Calu3 (cell line): ENCODE data around the gene OTOG. TPM values are rescaled to one million over a fixed set of nuclear protein-coding genes. Genes with fewer than 3 reads are reported as not detected.

ENCODE experiments used
- BruUV-seq: library from RNA; stranded (reverse); fragments of 400-500 nt; replicated peaks from 2 replicates; lab custom pipeline; 2021; lab: Mats Ljungman, UMichigan
- CTCF ChIA-PET: fragments of 300-600 bp; sonication (Branson Sonifier 250); formaldehyde crosslinking; loops from one replicate; lab custom pipeline; 2022; ENCODE audit warnings: antibody characterized with exemption; lab: Charles Lee
- DNase-seq: peaks from one replicate; pipeline ENCODE4 v3.0.0; 2022
- H3K27ac Mint-ChIP-seq: one replicate; pipeline ENCODE4 v1.8.0; 2022; ENCODE audit warnings: mixed read lengths; ENCODE audit not compliant: unreplicated experiment
- H3K27me3 Mint-ChIP-seq: one replicate; pipeline ENCODE4 v1.8.0; 2022; ENCODE audit warnings: mixed read lengths; ENCODE audit not compliant: unreplicated experiment
- H3K36me3 Mint-ChIP-seq: one replicate; pipeline ENCODE4 v1.8.0; 2022; ENCODE audit warnings: mild to moderate bottlenecking, moderate library complexity, mixed read lengths; ENCODE audit not compliant: insufficient read depth, unreplicated experiment
- H3K4me1 Mint-ChIP-seq: one replicate; pipeline ENCODE4 v1.8.0; 2022; ENCODE audit warnings: mild to moderate bottlenecking, low read depth, mixed read lengths; ENCODE audit not compliant: unreplicated experiment
- H3K4me3 Mint-ChIP-seq: one replicate; pipeline ENCODE4 v1.8.0; 2022; ENCODE audit warnings: mild to moderate bottlenecking, low read depth, moderate library complexity, mixed read lengths; ENCODE audit not compliant: unreplicated experiment
- H3K9me3 Mint-ChIP-seq: one replicate; pipeline ENCODE4 v1.8.0; 2022; ENCODE audit warnings: low read depth, mixed read lengths; ENCODE audit not compliant: unreplicated experiment
- CTCF ChIP-seq: fragments of 200-600 bp; IDR thresholded peaks from one replicate; pipeline ENCODE4 v1.8.0; 2022; ENCODE audit warnings: antibody characterized with exemption; ENCODE audit not compliant: unreplicated experiment
- intact Hi-C: fragments of 100-400 bp; cut with micrococcal nuclease; formaldehyde crosslinking; loops from one replicate; pipeline ENCODE4 v1.10.0; 2022; ENCODE audit not compliant: unreplicated experiment
- total RNA-seq: library from RNA; stranded (reverse); gene quantifications from 2 replicates; pipeline ENCODE4 v1.2.3, GENCODE V29; 2022

OTOG gene
- total RNA-seq, 1 experiment from 2014 or later, result not detected

DNA sequence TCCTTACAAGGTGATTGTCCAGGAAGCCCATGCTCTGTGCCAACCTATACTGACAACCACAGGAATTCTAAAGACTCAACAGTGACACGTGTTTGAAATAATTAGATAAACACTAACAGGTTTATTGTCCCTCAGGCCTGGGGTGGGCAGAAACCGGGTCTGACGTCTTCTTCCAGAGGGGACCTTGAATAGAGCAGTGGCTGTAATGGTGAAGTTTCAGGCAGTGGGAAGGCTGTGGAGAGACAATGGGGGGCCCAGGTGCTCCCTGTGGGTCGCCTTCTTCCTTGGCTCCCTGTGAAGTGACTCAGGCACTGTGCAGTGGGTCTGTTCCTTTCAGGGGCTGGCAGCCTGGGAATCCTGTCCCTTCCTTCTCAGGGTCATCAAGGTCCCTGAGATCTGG lies 54.6 kb downstream of the OTOG start:
- CTCF ChIA-PET, result interaction anchor here (1.0 to 5.0 kb wide), 2 partner anchors 129 to 377 kb away, joined by 3 to 70 read pairs; no protein-coding TSS in a partner anchor
- Mint-ChIP-seq H3K27ac (no peak overlapping the region), H3K36me3 (no peaks in the 10 kb centered on the region), H3K27me3 (peaks cover 39% of the 10 kb centered on the region), H3K4me3 (no peak overlapping the region), H3K4me1 (peaks cover 8% of the 10 kb centered on the region), H3K9me3 (no peaks in the 10 kb centered on the region)
- no TSS peak for BruUV-seq
- intact Hi-C loops, result loop anchor here (2.0 to 5.0 kb wide), 2 partner anchors 377 to 601 kb away; no protein-coding TSS in a partner anchor
- no peak for TF ChIP-seq CTCF
- no peak for DNase-seq

DNA sequence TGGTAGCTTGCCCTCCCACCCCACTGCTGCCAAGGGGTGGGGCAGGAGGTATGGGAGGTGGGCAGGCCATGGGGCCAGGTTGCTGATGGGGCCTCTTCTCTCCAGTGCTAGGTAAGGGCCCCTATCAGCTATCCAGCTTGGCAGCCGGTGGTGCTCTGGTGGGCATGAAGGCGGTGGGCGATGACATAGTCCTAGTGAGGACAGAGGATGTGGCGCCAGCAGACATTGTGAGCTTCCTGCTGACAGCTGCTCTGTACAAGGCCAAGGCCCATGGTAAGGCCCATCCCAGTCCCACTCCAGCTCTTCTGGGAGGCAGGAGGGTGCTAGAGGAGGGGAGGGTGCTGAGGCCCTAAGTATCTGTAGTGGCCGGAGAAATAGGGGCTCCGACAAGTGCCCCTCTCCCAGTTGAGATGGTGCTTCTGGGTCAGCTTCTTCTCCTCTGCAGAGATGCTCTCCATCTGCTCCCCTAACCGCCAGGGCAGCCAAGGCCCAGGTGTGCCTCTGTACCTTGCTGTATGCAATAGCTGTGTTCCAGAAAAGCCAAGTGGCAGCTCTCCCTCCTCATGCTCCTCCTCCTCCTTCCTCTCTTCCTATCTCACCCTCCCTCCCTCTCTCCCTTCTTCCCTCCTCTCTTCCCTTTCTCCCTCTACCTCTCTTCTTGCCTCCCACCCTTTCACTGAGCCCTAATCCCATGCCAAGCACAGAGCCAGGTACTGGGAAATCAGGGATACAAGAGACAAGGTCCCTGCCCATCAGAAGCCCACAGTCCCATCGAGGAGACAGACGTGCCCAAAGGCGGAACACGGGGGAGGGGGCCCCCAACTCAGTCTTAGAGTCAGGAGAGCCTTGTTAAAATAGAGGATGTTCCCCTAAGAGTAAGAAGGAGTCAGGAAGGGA lies 55.3 kb downstream of the OTOG start:
- no TSS peak for BruUV-seq

GRCh38 chr11:17603056-17603825 lies 56.2 kb downstream of the OTOG start:
- Mint-ChIP-seq H3K36me3 (no peaks in the 10 kb centered on the region), H3K27me3 (peaks cover 49% of the 10 kb centered on the region), H3K4me3 (no peak overlapping the region), H3K4me1 (peaks cover 8% of the 10 kb centered on the region), H3K27ac (no peak overlapping the region), H3K9me3 (no peaks in the 10 kb centered on the region)
- no peak for TF ChIP-seq CTCF
- CTCF ChIA-PET, result interaction anchor here (5.0 kb wide), 1 partner anchor 127 kb away, joined by 70 read pairs; no protein-coding TSS in a partner anchor
- BruUV-seq, result no TSS peak
- intact Hi-C loops, result loop anchor here (5.0 kb wide), 1 partner anchor 599 kb away; no protein-coding TSS in a partner anchor
- no peak for DNase-seq

More for the DNA sequence above, 55.3 kb downstream of the OTOG start:
- peaks cover 40% of the 10 kb centered on the region for H3K27me3 Mint-ChIP-seq
- TF ChIP-seq CTCF, result no peak
- no peak for DNase-seq
- intact Hi-C loops, result loop anchor here (5.0 kb wide), 1 partner anchor 600 kb away; no protein-coding TSS in a partner anchor
- H3K4me1 Mint-ChIP-seq, result peaks cover 8% of the 10 kb centered on the region
- CTCF ChIA-PET, result interaction anchor here (0.5 to 5.0 kb wide), 2 partner anchors 128 to 295 kb away, joined by 3 to 70 read pairs; no protein-coding TSS in a partner anchor
- H3K27ac Mint-ChIP-seq, result no peak overlapping the region
- H3K36me3 Mint-ChIP-seq, result no peaks in the 10 kb centered on the region
- no peaks in the 10 kb centered on the region for H3K9me3 Mint-ChIP-seq
- no peak overlapping the region for H3K4me3 Mint-ChIP-seq

DNA sequence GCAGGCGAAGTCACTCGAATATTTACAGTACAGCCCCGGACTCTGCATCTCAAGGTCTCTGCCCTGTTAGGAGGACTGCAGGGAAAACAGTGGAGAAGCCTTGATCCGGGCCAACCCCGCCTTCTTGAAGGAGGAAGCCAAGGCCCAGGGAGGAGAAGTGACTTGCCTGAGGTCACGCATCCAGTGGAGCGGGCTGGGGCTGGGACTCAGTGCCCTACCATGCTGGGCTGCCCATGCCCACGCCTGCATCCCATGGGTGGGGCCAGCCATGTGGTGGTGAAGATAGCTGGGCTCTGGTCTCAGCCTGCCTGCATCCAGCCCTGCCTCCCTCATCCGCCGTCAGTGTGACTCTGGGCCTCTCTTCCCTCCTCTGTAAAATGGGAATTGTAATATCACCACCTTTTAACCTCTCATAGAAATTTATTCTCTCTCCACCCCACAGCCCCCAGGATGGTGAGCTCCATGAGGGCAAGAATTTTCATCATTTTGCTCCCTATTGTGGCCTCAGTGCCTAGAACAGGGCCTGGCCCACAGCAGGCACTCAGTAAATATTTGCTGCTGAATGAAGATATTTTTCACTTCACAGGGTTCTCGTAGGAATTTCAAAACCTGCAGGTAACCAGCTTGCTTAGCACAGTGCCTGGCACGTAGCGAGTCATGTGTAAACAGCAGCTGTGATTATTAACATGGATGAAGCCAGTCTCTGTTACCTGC lies 57.3 kb downstream of the OTOG start:
- BruUV-seq, result no TSS peak
- Mint-ChIP-seq H3K4me3 (no peak overlapping the region), H3K27me3 (peaks cover 60% of the 10 kb centered on the region), H3K27ac (no peak overlapping the region), H3K4me1 (peaks cover 8% of the 10 kb centered on the region), H3K36me3 (no peaks in the 10 kb centered on the region), H3K9me3 (no peaks in the 10 kb centered on the region)
- intact Hi-C loops, result loop anchor here (5.0 kb wide), 1 partner anchor 598 kb away; no protein-coding TSS in a partner anchor
- TF ChIP-seq CTCF, result no peak
- CTCF ChIA-PET, result no interaction called here
- no peak for DNase-seq
